Stimulated activated CD8-positive, alpha-beta memory T cell treated with anti-CD3 and anti-CD28 coated beads, Interleukin-7, amount 100 ng/mL, for 48 hours (primary cell): ENCODE measurements around the gene USB1.

Experiments
- DNase-seq, 2 donors: peaks; one replicate each; pipeline ENCODE4 v3.0.0-alpha.2; 2020; ENCODE audit warnings: low read depth in 1 of 2; ENCODE audit errors: extremely low read depth in 1 of 2

Gene USB1, protein sequence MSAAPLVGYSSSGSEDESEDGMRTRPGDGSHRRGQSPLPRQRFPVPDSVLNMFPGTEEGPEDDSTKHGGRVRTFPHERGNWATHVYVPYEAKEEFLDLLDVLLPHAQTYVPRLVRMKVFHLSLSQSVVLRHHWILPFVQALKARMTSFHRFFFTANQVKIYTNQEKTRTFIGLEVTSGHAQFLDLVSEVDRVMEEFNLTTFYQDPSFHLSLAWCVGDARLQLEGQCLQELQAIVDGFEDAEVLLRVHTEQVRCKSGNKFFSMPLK

DNA sequence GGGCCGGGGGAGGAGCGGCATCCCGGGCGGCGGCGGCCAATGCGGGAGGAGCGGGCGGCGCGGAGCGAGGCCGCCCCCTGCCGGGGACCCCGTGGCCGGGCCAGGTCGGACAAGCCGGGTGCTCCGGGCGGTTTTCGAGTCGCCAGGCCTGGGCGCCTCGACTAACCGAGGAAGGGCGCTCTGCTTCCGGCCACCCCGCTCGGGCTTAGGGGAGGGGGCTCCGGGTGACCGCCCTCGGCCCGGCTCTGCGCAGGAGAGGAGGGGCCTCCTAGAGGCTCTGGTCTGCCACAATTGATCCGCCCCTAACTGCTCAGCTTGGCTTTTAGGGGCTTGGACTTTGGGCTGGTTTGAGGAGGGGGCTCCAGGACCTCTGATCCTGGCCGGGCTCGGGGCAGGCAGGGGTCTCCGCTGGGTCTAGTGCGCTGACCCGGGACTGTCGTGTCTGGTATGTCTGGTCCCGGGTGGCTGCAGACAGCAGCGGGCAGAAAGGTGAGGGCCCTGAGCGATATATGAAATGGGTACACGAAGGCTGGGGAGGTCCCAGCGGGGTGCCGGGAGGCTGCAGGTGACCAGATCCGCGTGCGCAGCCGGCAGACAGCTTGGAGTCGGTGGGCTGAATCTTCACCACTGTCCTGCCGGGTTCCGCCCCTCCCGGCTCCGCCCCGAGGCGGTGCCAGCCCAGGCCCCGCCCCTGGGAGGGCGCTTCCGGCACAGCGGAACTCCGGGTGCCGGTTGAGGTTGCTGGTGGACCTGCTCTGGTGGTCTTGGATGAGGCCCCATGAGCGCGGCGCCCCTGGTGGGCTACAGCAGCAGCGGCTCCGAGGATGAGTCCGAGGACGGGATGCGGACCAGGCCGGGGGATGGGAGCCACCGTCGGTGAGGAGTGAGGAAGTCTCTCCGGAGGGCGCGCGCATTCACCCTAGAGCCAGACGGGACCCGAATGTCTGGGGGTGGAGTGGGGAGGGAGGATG is at the start of gene USB1:
TSS of gene USB1 (plus strand) at position 702 of the 971 bp plus-strand sequence. CDS start at position 779, 77 bp downstream.
- DNase-seq: peak; percentile 69 to 79

DNA sequence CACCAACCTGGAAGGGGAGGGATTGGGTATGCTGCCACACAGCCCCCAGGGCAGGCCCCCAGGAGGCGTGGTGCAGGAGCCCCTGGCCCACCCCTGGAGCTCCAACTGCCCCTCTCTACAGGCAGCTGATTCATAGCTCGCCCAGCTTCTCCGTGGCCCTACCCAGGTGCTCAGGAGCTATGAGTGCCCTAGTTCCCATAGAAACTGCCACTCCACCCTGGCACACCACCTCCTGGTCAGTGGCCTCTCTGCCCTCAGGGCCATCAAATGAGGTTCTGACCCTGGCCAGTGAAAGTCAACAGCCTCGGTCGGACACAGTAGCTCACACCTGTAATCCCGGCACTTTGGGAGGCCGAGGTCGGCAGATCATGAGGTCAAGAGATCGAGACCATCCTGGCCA is 48.3 kb upstream of the USB1 start:
- DNase-seq: no peak

DNA sequence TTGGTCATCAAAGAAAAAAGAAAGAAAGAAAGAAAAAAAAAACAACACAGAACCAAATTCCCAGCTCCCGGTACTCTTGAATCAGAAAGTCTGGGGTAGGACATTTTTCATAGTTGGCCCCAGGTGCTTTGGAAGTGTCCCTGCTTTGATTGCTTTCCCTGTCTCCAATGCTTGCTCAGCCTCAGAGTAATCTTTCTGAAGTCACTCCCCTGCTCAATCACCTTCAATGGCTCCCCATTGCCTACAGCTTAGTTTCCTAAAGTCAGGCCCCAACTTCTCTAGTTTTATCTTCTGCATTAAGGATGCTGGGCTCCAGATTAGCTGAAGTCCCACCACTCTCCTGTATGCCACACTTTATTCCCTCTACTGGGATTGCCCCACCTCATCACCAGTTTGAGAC is 47.4 kb upstream of the USB1 start:
- DNase-seq: no peak

DNA sequence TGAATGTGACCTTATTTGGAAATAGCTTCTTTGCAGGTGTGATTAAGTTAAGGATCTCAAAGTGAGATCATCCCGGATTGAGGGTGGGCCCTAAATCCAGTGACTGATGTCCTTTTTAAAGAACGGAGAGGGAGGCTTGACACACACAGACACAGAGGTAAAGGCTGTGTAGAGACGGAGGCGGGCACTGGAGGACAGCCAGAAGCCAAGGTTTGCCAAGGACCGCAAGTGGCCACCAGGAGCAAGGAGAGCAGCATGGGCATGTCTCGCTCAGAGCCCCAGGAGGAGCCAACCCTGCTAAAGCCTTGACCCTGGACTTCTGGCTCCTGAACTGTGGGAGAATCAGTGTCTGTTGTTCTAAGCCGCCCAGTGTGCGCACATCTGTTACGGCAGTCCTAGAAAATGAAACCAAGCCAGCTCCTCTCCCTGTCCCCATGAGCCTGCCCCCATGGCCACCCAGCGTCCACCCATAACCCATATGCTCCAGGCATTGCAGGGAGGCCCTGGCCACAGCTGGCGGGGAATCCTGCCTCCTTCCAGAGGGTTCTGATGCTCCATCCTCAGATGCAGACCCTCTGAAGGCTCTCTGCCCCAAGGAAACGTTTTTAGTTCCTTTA is 45.5 kb upstream of the USB1 start:
- DNase-seq: no peak

DNA sequence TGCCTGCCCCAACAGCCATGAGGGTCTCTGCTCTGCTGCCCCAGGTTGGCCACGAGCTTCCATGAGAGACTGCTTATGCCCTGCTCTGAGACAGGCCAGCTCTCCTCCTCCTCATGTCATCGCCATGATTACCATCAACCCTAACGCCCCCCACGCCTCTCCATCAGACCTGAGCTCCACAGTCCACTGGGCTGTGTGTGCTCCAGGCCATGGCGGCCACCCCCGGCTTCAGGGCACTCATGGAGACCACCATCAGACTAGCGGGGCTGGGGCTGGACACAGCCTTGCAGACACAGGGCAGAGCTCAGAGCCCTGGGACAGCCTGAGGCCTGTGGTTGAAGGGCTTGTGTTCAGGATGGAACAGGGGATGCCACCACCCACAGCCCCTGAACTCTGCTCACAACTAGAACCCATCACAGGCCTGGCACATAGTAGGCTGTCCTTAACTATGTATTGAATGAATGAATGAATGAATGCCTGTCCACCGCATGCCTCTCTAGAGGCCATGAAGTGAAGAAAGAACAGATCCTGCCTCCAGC is 44.9 kb upstream of the USB1 start:
- DNase-seq: no peak

DNA sequence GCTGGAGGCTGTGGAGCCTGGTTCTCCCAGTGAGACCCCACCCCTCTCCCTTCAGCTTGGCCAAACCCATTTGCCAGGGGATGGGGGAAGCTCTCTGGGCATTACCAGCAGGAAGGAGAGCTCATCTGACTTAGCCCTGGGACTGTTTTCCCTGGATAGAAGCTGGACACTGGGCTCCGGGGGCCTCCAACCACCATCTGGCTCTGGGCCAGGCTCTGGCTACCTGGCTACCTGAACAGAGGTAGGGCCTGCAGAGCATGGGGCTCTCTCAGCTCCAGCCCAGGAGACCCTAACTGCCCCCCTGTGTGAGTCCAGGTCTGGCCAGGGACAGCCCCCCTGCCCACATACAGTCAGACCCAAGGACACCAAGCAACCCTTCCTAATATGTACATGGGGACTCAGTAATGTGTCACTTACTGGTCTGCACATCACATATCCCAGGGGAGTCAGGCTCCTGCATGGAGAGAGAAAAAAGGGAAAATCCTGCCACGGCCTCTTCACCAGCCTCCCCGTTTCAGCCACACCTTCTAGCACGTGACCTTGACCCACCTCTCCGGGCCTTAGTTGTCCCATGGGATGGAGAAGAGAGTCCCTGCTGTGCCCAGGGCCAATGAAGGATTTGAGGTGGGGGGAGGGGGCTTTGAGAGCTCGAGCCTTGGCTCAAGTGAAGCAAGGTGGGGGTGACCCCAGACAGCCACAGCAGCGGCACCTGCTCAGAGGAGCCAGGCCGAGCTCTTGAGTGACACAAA is 44.1 kb upstream of the USB1 start:
- DNase-seq: no peak

DNA sequence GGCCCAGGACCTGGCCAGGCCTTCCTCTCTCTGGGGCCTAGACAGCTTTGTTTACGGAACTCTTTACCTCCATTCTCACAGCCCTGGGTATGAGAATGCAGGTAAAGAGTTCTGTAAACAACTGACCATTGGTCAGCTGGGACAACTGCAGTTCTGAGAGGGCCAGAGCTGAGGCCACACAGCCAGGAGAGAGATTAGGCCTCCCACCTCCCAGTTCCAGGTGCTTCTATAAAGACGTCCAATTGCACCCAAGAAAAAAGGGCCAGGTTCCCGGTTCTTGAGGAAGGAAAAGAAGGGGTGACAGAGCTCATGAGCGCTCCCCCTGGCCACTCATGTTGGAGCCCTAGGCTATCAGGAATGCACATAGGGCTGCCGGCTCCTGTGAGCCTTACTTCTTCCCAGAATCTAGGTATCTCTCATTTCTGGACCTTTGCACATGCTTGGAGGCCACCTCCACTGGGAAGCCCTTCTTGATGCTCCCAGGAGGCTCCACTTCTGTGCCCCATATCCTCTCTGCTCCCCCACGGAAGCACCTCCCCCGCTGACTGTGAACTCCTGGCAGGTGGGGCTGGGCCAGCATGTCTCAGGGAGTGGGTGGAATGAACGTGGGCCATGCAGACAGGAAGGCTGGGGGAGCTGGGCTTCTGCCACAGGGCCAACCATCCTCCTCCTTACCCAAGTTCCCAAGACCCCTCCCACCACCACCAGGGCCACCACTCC is 43.4 kb upstream of the USB1 start:
- DNase-seq: no peak

DNA sequence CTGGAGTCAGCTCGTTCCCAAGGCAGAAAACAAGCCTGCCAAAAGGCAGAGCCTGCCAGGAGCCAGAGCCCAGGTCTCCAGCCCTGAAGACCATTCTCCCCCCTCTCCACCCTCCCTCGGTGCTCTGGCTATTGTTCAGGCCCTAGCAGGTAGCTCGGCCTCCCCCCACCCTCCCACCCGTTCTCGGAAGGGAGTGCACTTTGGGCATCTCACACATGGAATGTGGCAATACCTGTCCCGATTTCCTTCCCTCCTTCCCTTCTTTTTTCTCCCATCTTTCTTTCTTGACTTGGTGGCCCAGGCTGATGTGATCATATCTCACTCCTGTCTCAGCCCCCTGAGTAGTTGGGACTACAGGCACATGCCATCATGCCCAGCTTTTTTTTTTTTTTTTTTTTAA is 42.7 kb upstream of the USB1 start:
- DNase-seq: no peak

DNA sequence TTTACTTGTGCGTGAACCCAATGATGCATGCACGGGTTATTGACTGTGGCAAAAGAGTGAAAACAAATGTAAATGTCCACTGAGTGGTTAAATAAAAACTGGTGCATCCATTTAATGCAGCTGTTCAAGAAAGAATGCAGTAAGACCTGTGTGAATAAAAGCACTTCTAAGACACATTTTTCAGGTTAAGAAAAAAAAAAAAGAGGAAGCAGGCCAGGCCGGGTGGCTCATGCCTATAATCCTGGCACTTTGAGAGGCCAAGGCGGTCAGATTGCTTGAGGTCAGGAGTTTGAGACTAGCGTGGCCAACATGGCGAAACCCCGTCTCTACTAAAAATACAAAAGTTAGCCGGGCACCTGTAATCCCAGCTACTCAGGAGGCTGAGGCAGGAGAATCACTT is 42.1 kb upstream of the USB1 start:
- no peak for DNase-seq

DNA sequence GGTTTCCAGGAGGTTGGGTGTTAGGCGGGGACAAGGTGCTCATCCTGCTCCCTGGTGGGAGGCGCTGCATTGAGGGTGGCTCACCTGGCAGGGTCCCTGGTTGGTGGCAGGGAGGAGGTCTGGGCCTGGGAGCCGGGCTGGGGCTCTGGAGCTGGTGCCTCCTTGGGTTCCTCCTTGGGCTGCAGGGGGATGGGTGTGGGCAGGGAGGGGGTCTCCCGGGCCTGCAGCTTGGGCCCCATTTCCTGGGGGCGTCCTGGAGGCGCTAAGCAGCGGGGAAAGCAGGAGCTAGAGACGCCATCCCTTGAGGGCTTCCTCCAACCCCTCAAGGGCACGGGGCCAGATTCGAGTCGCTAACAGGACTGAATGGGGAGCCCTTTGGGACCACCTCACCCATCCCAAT is 41.4 kb upstream of the USB1 start:
- no peak for DNase-seq

DNA sequence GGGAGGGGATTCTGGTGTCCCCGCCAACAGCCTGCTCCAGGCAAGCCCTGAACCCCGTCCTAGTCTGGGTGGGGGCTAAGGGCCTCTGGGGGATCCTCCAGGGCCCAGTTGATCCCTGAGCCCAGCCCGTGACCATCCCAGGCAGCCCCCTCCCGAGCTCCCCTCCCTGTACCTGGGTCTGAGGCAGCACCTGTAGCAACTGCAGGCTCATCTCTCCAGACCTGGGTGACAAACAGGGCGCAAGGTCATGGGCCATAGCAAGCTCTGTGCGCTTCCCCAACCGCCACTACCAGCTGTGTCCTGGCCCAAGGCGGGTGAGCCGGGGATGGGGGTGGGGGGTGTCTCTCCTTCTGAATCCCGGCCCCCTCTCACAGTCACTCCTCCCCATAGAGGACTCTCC is 40.9 kb upstream of the USB1 start:
- no peak for DNase-seq

DNA sequence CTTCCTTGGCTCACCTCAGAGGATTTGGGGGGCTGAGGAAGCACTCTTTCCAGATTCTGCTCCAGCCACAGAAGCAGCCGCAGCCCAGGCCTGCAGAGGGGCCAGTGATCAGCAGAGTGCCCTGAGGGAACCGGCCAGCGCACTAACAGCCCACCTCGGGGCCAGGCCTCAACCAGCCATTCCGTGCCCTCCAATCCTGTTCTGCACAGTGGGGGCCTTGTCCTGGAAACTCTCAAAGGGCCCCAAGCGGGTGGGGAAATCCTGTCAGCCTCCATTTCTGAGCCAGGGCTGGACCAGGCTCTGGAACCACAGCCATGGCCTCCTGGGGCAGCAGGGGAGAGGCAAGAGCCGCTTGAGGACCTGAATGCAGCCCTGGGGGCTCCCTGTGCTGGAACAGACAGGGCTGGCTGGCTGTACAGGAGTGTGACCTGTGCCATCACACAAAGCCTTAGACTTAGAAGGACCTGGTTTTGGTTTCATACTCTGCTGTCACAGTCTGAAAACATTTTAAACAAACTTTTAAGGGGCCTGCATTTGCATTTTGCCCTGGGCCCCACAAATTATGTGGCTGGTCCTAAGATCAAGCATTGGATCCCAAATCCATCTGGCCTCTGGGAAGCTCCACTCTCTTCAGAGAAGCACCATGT is 40.3 kb upstream of the USB1 start:
- DNase-seq: no peak

DNA sequence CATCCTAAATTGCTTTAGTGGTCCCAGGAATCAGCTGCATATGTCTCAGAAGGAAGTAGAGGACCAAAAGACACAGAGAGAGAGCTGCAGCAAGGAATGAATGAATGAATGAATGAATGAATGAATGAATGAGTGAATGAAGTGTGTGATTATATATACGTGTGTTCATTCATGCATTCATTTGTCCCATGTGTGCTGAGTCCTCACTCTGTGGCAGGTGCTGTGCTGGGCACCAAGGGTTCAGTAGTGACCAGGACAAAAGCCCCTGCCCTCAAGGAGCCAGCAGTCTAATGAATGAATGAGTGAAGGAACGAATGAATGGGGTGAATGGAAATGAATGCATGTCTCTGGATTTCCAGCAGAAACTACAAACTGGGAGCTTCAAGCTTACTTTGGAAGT is 39.7 kb upstream of the USB1 start:
- DNase-seq: no peak

DNA sequence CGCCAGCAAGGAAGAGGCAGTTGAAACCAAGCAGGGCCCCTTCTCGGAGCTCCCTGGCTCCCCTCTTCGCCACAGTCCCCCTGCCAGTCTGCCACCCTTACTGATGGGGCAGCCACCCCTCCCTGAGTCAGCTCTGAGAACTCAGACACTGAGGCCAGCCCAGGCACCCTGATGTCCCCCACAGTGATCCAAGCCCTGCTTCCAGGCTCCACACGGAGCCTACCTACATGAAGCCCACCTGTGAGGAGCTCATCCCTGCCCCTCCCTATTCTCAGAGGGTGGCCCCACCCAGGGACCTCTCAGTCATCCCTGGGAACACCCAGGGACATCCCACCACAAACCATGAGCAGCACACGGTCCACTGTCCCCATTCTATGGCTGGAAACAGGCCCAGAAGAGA is 39.2 kb upstream of the USB1 start:
- no peak for DNase-seq

DNA sequence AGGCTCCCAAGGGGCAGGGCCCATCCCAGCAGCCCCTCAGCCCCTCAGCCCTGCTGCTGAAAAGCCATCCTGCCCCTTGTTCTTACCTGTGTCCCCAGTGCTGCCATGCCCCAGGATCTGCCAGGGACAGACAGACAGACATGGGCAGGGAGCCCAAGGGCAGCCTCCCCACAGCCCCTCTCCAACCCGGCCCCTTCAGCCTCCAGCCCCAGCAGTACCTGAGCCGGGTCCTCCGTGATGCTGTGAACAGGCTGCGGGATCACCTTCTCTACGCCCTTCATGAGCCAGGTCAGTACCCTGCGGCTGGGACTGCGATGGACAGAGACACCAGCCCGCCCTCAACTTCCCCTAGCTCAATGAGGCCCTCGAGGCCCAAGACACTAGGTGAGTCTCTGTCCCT is 38.5 kb upstream of the USB1 start:
- no peak for DNase-seq

DNA sequence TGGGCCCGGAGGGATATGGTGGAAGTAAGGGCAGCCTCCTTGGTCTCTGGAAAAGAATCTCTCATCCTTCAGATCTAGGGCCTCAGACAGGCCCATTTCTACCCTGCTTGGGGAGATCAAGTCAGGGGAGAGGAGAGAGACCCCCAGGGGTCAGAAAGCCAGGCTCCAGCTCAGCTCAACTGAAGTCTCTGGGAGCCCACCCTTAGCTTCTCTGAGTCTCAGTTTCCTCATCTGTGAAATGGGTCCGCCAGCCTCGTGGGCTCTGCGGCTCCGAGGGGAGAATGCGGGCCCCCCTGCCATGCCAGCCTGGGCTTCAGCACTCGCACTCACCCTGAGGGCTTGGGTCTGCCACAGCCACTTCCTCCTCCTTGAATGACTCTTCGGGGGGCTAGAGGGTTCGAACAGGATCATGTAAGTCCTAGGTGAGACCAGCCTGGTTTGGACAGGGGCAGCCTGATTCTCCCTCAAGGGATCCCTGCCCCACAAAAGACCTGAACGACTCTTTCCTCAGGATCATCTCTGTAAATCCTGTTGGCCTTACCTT is 37.0 kb upstream of the USB1 start:
- no peak for DNase-seq

DNA sequence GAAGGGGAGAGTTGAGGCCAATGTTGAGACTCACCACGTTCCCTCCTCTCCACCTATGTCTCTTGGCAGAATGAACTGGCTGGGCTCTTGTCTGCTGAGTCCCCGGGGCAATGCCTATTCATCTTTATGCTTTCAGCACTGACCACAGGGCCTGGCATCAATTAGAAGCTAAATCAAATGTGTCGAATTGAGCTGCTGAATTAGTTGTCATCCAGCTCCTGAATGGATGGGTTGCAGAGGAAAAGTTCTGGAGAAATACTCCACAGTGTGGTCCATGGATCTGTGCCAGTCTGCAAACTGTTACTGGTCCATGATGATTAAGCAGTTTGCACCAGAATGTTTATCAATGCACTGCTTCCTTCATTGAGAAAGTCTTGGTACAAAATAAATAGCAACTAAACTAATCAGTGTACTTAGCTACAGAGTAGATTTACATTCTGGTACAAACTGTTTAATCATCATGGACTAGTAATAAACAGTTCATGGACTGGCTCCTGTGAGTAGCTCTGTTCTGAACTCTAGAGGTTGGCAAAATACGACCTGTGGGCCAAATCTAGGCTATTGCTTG is 34.9 kb upstream of the USB1 start:
- no peak for DNase-seq

DNA sequence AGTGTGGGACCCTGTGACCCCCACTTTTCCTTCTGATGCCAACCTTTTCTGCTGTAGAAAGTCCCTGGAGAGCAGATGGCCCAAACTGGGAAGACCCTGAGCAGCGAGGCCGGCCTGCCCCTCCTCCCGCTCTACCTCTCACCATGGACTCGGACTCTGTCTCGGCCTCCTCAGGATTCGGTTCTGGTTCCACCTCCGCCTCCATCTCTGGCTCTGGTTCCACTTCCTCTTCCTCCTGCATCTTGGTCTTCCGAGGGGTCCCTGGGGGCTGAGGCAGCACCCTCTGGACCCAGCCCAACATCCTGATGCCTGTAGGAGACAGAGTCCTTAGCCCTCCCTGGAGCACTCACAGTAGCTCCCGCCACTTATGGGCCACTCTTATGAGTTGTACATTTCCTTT is 34.2 kb upstream of the USB1 start:
- DNase-seq: no peak

DNA sequence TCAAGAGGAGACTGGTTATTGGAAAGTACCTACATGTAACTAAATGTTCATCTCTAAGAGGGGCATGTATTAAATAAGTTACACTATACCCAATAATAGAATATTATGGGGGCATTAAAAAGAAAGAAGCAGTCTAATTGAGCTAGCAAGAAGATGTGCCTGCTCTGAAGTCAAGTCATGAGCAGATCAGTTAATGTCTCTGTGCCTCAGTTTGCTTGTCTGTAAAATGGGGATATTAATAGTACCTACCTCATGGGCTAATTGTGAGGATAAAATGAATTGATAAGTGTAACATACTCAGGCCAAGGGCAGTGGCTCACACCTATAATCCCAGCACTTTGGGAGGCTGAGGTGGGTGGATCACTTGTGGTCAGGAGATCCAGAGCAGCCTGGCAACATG is 33.3 kb upstream of the USB1 start:
- no peak for DNase-seq
